Parathyroid adenoma (tissue), 2 donors: Measurements from ENCODE around the gene MYRF.
A peak's percentile ranks its signal among the peaks of the same experiment; 100 is the strongest.

Experiments used
- H2AFZ ChIP-seq: fragments of 300-600 bp; sonication (generic); one replicate; pipeline ENCODE4 v1.7.0; 2017; ENCODE audit warnings: antibody characterized with exemption, mild to moderate bottlenecking
- H3K27ac ChIP-seq: fragments of 300-600 bp; sonication (generic); one replicate; pipeline ENCODE4 v1.7.0; 2017
- H3K27me3 ChIP-seq: fragments of 300-600 bp; sonication (generic); one replicate; pipeline ENCODE4 v1.7.0; 2017; ENCODE audit warnings: low read length; ENCODE audit not compliant: control insufficient read depth, insufficient read depth
- H3K36me3 ChIP-seq: fragments of 300-600 bp; sonication (generic); one replicate; pipeline ENCODE4 v1.7.0; 2017; ENCODE audit warnings: low read length; ENCODE audit not compliant: control insufficient read depth, insufficient read depth
- H3K4me1 ChIP-seq: fragments of 300-600 bp; sonication (generic); one replicate; pipeline ENCODE4 v1.7.0; 2017; ENCODE audit warnings: control low read depth
- H3K4me2 ChIP-seq: fragments of 300-600 bp; sonication (generic); one replicate; pipeline ENCODE4 v1.7.0; 2017; ENCODE audit warnings: low read length
- H3K4me3 ChIP-seq: fragments of 300-600 bp; sonication (generic); one replicate; pipeline ENCODE4 v1.7.0; 2017; ENCODE audit warnings: low read depth, low read length
- H3K79me2 ChIP-seq: fragments of 300-600 bp; sonication (generic); one replicate; pipeline ENCODE4 v1.7.0; 2017; ENCODE audit warnings: control low read depth
- H3K9ac ChIP-seq: fragments of 300-600 bp; sonication (generic); one replicate; pipeline ENCODE4 v1.7.0; 2017; ENCODE audit warnings: mild to moderate bottlenecking
- H3K9me3 ChIP-seq: fragments of 300-600 bp; sonication (generic); one replicate; pipeline ENCODE4 v1.7.0; 2017; ENCODE audit warnings: low read length; ENCODE audit not compliant: control insufficient read depth
- CTCF ChIP-seq: fragments of 300-600 bp; sonication (generic); IDR thresholded peaks from one replicate; pipeline ENCODE4 v1.7.0; 2017; ENCODE audit warnings: antibody characterized with exemption, mild to moderate bottlenecking
- donor health status: primary hyperparathyroidism.

MYRF gene

DNA sequence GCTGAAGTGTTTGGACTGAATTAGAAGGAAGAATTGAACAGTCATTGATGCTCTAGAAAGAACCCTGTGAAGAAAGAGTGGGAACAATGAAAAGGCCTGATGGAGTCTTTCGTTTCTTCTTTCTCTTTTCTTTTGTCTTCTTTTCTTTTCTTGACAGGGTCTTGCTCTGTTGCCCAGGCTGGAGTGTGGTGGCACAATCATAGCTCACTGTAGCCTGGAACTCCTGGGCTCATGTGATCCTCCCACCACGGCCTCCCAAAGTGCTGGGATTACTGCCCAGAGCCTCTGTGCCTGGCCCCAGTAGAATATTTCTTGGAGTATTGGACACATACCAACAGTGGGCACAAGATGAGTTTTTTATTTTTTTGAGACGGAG is 41.4 kb downstream of the MYRF start:
- Histone ChIP-seq H3K9me3 (no peaks in the 10 kb centered on the region), H3K79me2 (peaks cover 3% of the 10 kb centered on the region), H3K4me2 (no peak overlapping the region), H3K27ac (no peak overlapping the region), H3K4me1 (peaks cover 2% of the 10 kb centered on the region), H3K36me3 (no peaks in the 10 kb centered on the region), H3K4me3 (no peak overlapping the region), H3K27me3 (no peaks in the 10 kb centered on the region), H2AFZ (no peak overlapping the region), H3K9ac (no peak overlapping the region)
- no peak for TF ChIP-seq CTCF

- TF ChIP-seq CTCF, result no peak
- Histone ChIP-seq H3K27me3 (no peaks in the 10 kb centered on the region), H3K4me3 (no peak overlapping the region), H2AFZ (no peak overlapping the region), H3K4me1 (peaks cover 2% of the 10 kb centered on the region), H3K4me2 (no peak overlapping the region), H3K9ac (no peak overlapping the region), H3K27ac (no peak overlapping the region), H3K36me3 (no peaks in the 10 kb centered on the region), H3K9me3 (no peaks in the 10 kb centered on the region), H3K79me2 (peaks cover 3% of the 10 kb centered on the region)
Observed at GRCh38 chr11:61794579-61794978, 42.1 kb downstream of the MYRF start.

DNA sequence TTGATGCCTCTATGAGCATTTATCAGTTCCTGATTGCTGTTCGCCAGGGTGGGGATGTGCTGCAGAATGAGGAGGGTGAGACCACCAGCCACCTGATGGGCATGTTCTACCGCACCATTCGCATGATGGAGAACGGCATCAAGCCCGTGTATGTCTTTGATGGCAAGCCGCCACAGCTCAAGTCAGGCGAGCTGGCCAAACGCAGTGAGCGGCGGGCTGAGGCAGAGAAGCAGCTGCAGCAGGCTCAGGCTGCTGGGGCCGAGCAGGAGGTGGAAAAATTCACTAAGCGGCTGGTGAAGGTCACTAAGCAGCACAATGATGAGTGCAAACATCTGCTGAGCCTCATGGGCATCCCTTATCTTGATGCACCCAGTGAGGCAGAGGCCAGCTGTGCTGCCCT is 43.0 kb downstream of the MYRF start:
- no peak overlapping the region for H3K27ac ChIP-seq
- TF ChIP-seq CTCF, result no peak
- H3K36me3 ChIP-seq, result no peaks in the 10 kb centered on the region
- no peak overlapping the region for H2AFZ ChIP-seq
- H3K79me2 ChIP-seq, result peaks cover 3% of the 10 kb centered on the region
- H3K4me3 ChIP-seq, result no peak overlapping the region
- no peak overlapping the region for H3K9ac ChIP-seq
- no peaks in the 10 kb centered on the region for H3K27me3 ChIP-seq
- no peaks in the 10 kb centered on the region for H3K9me3 ChIP-seq
- H3K4me1 ChIP-seq, result peaks cover 2% of the 10 kb centered on the region
- no peak overlapping the region for H3K4me2 ChIP-seq

DNA sequence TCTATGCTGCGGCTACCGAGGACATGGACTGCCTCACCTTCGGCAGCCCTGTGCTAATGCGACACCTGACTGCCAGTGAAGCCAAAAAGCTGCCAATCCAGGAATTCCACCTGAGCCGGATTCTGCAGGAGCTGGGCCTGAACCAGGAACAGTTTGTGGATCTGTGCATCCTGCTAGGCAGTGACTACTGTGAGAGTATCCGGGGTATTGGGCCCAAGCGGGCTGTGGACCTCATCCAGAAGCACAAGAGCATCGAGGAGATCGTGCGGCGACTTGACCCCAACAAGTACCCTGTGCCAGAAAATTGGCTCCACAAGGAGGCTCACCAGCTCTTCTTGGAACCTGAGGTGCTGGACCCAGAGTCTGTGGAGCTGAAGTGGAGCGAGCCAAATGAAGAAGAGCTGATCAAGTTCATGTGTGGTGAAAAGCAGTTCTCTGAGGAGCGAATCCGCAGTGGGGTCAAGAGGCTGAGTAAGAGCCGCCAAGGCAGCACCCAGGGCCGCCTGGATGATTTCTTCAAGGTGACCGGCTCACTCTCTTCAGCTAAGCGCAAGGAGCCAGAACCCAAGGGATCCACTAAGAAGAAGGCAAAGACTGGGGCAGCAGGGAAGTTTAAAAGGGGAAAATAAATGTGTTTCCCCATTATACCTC is 43.6 kb downstream of the MYRF start:
- no peak for TF ChIP-seq CTCF

GRCh38 chr11:61797263-61797944 is 45.0 kb downstream of the MYRF start:
- Histone ChIP-seq H3K4me3 (peak overlapping the region; percentile 16), H3K79me2 (peaks cover 3% of the 10 kb centered on the region), H3K36me3 (no peaks in the 10 kb centered on the region), H3K27ac (peak overlapping the region; percentile 46), H3K4me2 (peak overlapping the region; percentile 17), H3K27me3 (no peaks in the 10 kb centered on the region), H3K4me1 (peaks cover 2% of the 10 kb centered on the region), H3K9me3 (no peaks in the 10 kb centered on the region), H3K9ac (no peak overlapping the region), H2AFZ (peak overlapping the region; percentile 69)
- peak; percentile 69 for TF ChIP-seq CTCF

More for the DNA sequence above, 43.6 kb downstream of the MYRF start:
- H3K79me2 ChIP-seq, result peaks cover 3% of the 10 kb centered on the region
- no peak overlapping the region for H3K27ac ChIP-seq
- H3K9ac ChIP-seq, result no peak overlapping the region
- H3K4me1 ChIP-seq, result peaks cover 2% of the 10 kb centered on the region
- H3K9me3 ChIP-seq, result no peaks in the 10 kb centered on the region
- H3K4me2 ChIP-seq, result no peak overlapping the region
- no peaks in the 10 kb centered on the region for H3K27me3 ChIP-seq
- H3K36me3 ChIP-seq, result no peaks in the 10 kb centered on the region
- no peak overlapping the region for H3K4me3 ChIP-seq
- no peak overlapping the region for H2AFZ ChIP-seq
